Astrocyte of the cerebellum (primary cell): Measurements from ENCODE around the gene MBOAT2.

Experiments used
- DNase-seq: peaks from one replicate; pipeline ENCODE4 v3.0.0-alpha.2; 2011; ENCODE audit warnings: low read depth
- H3K4me3 ChIP-seq: 2 replicates; pipeline ENCODE4 v1.5.1; 2011; ENCODE audit warnings: mild to moderate bottlenecking, low read depth, low read length, moderate library complexity
- in situ Hi-C: cut with HindIII; loops from 2 replicates; pipeline ENCODE4 v1.10.0; 2017; ENCODE audit warnings: low sequenced_read_pairs
- TF ChIP-seq, protein P1 (sequence below): IDR thresholded peaks from 2 replicates; pipeline ENCODE4 v1.5.1; 2012; ENCODE audit warnings: low read length, low read depth, moderate library complexity, mild to moderate bottlenecking; ENCODE audit errors: missing control alignments

MBOAT2 gene

DNA sequence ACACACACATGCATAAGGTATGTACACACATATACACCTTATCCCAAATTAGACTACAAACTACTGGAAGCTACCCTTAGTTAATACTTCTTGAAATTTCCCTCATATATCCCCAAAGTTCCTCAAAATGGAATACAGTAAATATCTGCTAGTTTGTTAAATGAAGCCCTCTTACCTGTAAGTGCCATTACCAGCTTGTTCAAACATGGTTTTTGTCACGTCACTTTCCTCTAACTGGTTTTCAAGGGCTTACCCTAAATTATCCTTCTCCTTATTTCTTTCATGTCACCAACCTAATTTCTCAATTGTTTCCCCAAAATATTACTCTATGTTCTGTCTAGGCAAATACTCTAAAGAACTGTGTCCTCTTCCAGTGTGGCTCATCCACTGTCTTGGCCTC is 141.7 kb downstream of the MBOAT2 start:
- no peak for DNase-seq
- TF ChIP-seq, protein P1, sequence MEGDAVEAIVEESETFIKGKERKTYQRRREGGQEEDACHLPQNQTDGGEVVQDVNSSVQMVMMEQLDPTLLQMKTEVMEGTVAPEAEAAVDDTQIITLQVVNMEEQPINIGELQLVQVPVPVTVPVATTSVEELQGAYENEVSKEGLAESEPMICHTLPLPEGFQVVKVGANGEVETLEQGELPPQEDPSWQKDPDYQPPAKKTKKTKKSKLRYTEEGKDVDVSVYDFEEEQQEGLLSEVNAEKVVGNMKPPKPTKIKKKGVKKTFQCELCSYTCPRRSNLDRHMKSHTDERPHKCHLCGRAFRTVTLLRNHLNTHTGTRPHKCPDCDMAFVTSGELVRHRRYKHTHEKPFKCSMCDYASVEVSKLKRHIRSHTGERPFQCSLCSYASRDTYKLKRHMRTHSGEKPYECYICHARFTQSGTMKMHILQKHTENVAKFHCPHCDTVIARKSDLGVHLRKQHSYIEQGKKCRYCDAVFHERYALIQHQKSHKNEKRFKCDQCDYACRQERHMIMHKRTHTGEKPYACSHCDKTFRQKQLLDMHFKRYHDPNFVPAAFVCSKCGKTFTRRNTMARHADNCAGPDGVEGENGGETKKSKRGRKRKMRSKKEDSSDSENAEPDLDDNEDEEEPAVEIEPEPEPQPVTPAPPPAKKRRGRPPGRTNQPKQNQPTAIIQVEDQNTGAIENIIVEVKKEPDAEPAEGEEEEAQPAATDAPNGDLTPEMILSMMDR, result no peak
- H3K4me3 ChIP-seq, result no peak overlapping the region
- in situ Hi-C loops, result loop anchor here (25.0 kb wide), 1 partner anchor 501 kb away; no protein-coding TSS in a partner anchor

DNA sequence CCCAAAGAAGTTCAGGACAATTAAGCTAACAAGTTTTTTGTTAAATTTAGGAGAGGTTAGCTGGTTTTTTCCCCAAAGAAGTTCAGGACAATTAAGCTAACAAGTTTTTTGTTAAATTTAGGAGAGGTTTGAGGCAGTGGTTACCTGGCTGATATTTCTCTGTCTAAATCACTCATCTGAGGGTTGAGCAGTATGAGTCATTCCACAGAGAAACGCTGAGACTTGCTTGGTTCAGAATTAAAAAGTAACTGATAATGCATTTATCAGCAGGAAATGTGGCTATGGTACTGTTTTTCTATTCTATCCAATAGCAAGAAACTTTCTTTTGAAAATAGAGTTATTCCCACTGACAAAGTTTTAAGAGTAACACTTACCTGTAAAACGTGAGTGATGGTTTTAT is 143.2 kb downstream of the MBOAT2 start:
- in situ Hi-C loops, result loop anchor here (25.0 kb wide), 1 partner anchor 502 kb away; no protein-coding TSS in a partner anchor
- TF ChIP-seq, protein P1, result no peak
- no peak for DNase-seq

GRCh38 chr2:8858910-8859309 is 144.6 kb downstream of the MBOAT2 start:
- in situ Hi-C loops, result loop anchor here (25.0 kb wide), 1 partner anchor 503 kb away; no protein-coding TSS in a partner anchor
- H3K4me3 ChIP-seq, result no peak overlapping the region
- TF ChIP-seq, protein P1, result no peak
- no peak for DNase-seq

More for the DNA sequence above, 143.2 kb downstream of the MBOAT2 start:
- no peak overlapping the region for H3K4me3 ChIP-seq

- DNase-seq, result no peak
- H3K4me3 ChIP-seq, result no peak overlapping the region
- in situ Hi-C loops, result loop anchor here (25.0 kb wide), 1 partner anchor 504 kb away; no protein-coding TSS in a partner anchor
- TF ChIP-seq, protein P1, result no peak
Observed at GRCh38 chr2:8858264-8858663, 145.2 kb downstream of the MBOAT2 start.

GRCh38 chr2:8857709-8858108 is 145.8 kb downstream of the MBOAT2 start:
- no peak overlapping the region for H3K4me3 ChIP-seq
- in situ Hi-C loops, result loop anchor here (25.0 kb wide), 1 partner anchor 505 kb away; no protein-coding TSS in a partner anchor
- no peak for DNase-seq
- TF ChIP-seq, protein P1, result no peak

GRCh38 chr2:8856176-8856575 is 147.3 kb downstream of the MBOAT2 start:
- in situ Hi-C loops, result loop anchor here (25.0 kb wide), 1 partner anchor 506 kb away; no protein-coding TSS in a partner anchor
- TF ChIP-seq, protein P1, result no peak
- DNase-seq, result no peak
- H3K4me3 ChIP-seq, result no peak overlapping the region
